HG03025 (cell line): ENCODE data around the gene DYRK3.

ENCODE experiments used
- ATAC-seq: cut with Tn5 transposase; IDR thresholded peaks from one replicate; pipeline ENCODE4 v1.9.1; 2021; ENCODE audit warnings: mild to moderate bottlenecking, moderate library complexity; ENCODE audit not compliant: unreplicated experiment, low FRiP score

The DYRK3 gene

GRCh38 chr1:206658981-206659273 is 23.6 kb downstream of the DYRK3 start:
- ATAC-seq = no peak

GRCh38 chr1:206660136-206660535 is 24.8 kb downstream of the DYRK3 start:
- ATAC-seq = no peak

DNA sequence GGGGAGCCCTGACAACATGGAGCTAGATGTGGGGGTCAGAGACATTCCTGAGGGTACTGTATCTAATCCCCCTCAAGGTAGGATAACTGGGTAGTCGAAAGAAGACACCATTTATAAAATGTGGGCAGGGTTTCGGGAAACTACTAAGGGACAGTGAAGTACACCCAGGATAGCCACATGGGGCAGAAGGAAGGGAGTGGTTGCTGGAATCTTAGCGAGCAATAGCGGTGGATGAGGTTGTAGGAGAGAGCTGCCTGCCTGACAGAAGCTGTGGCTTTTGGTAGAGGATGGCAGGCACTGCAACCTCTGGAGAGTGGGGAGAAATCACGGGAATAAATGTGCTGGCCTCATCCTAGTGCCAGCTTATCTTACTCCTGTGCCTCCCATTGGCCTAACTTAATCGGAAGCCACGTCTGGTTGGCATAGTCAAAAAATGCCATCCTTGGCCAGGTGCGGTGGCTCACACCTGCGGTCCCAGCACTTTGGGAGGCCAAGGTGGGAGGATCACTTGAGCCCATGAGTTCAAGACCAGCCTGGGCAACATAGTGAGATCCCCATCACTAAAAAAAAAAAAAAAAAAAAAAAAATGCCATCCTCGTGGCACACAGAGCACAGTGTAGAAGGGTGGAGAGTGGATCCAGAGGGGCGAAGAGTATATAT is 26.0 kb downstream of the DYRK3 start:
- no peak for ATAC-seq

- ATAC-seq = no peak
Observed at GRCh38 chr1:206662396-206663092, 27.2 kb downstream of the DYRK3 start.

DNA sequence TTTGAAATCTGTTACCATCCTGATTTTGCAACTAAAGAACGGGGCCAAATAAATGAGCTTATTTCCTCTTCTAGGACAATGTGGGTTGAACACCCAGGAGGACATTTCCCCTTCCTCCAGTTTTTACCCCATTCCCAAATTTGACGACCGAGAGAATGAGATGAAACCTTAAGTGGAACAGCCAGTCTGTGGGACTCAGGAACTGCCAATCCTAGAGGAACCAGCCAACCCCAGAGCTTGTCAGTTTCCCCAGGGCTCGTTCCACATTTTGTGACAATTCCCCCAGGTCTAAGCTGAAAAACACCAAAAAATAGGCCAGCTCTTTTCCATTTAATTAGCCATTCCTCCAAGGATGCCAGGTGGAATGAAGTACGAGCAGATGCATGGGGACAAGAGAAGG is 28.0 kb downstream of the DYRK3 start:
- ATAC-seq = no peak

DNA sequence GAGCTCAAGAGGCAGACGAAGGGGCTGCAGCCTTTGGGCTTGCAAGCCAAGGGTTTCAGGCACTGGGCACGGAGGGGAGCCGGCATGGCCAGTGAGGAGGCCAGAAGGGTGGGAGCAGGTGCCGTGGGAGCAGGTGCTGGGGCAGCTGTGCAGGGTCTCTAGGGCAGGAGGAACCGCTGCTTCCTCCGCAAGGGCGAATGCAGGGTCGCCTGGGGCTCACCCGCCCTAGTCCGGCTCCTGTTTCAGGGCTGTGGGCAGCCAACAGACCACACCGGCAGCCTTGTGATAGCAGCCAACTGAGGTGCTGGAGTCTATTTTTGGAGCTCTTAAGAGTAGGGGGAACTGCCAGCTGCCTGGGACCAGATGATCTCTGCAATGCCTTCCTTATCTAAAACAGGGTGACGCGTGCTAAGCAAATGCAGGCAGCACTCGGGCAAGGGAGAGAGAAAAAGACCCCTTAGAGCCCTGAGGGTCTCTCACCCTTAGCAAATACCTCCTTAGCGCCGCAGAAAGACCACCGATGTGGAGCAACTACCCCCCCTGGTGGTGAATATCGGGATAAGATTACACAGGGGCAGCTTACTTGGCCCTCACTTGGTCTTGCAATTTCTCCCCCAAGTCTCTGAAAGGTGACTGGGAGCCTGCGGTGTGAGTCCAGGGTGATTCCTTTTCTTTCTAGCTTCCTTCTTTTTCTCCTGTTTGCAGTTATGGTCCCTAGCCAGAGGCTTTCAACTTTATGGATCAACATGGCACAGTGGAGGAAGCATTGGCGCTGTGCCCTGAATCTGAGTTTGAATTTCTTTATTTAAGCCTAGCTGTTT is 28.7 kb downstream of the DYRK3 start:
- ATAC-seq = no peak

DNA sequence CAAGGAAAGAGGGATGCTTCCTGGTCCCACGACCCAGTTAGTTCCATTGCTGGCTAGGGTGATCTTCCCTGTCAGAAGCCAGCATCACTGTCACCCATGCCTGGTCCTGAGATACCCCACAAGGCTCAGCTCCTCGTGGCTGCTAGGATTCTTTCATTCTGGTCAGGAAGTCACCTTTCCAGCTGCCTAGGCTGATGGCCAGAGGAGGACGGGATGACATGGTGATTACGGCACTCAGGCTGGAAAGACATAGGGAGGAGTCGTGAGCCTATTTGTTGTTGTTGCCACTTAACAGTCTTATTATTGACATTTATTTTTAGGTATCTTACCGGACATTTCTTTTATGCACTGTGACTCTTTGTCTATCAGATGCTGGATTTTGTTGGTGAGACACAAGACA is 29.4 kb downstream of the DYRK3 start:
- no peak for ATAC-seq

- ATAC-seq = no peak
Observed at GRCh38 chr1:206666031-206666561, 30.8 kb downstream of the DYRK3 start.

DNA sequence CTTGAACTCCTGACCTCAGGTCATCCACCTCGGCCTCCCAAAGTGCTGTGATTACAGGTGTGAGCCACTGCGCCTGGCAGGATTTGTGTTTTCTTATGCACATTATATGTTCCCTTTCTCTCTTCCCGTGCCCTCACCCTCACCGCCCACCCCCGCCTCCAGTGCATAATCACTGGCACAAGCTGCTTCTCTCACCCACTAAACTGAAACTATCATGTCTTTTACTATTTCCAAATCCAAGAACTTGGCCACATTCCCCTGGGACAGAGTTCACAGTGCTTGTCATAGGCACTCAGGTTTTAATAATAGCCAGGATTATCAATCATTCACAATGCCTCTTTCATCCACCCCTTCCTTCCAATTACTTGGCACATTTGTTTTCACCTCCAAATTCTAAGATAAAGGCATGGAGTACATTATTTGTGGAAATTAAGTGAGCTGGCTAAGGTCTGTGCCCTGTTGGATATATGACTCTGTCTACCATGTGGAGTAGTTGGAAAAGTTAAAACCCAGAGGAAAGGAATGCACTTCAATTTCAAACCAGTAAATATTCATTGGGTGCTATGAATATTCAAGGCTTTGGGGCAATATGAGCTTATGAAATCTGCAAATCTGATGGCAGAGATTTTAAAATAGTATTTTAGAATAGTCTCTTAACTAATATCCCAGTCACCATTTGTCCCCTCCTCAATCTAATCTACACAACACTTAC is 31.8 kb downstream of the DYRK3 start:
- no peak for ATAC-seq

DNA sequence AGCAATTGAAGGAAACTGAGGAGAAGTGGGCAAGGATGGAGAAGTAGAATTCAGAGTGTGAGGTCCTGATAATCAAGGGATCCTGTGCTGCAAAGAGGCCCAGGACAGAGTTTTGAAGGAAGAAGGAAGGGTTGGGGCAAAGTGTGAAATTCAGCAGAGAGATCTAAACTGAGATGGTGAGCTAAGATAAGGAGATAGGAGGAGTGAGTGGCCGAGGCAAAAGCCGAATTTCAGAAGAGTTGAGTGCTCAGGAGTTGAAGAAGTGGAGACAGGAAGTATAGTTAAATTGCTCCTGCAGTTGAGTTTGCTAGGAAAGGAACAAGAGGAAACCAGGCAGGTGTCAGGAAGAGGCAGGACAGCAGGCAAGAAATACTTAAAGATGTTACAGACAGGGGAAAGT is 33.0 kb downstream of the DYRK3 start:
- no peak for ATAC-seq

GRCh38 chr1:206668874-206669410 is 33.6 kb downstream of the DYRK3 start:
- no peak for ATAC-seq

GRCh38 chr1:206672011-206672688 is 36.8 kb downstream of the DYRK3 start:
- no peak for ATAC-seq

DNA sequence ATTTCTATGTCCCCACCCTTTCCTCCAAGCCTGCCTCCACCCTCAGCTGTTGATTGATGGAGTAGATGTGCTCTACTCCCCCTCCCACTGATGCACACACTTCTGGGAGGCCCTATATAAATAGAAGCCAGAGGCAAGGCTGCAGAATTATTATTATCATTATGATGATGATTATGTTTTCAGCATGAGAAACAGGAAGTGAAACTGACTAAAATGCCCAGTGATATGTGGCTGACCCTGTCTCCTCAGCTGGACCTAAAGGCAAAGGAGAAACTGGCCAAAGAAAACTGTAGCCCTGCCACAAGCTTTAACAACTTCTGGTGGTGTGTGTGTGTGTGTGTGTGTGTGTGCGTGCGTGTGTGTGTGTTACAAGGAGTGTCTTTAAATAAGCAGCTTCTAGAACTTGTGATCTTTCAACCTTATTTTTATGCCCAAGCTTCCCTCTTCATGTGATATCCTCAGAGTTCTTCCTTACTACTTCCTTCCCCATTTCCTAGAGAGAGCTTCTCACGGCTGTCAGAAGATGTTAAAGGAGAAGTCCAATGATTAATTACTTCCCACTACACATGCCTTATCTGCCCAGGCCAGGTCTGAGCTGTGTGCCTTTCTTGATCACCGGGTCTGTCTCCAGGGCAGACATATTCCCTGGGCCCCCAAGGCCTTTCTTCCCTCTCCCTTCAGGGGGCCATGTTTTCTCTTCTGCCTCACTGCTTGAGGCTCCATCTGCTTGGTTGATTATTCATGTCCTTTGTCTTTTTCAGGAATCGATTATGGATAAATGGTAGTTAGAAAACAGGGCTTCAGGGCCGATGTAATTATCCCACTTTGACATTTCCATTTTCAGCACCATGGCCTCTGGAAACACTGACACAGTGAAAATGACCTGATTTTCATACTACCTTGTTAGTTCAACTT is 37.8 kb downstream of the DYRK3 start:
- ATAC-seq = no peak

- no peak for ATAC-seq
Observed at GRCh38 chr1:206674236-206674635, 38.9 kb downstream of the DYRK3 start.

GRCh38 chr1:206674745-206675175 is 39.4 kb downstream of the DYRK3 start:
- no peak for ATAC-seq

- no peak for ATAC-seq
Observed at GRCh38 chr1:206676499-206676898, 41.2 kb downstream of the DYRK3 start.

GRCh38 chr1:206678490-206678889 is 43.2 kb downstream of the DYRK3 start:
- no peak for ATAC-seq

DNA sequence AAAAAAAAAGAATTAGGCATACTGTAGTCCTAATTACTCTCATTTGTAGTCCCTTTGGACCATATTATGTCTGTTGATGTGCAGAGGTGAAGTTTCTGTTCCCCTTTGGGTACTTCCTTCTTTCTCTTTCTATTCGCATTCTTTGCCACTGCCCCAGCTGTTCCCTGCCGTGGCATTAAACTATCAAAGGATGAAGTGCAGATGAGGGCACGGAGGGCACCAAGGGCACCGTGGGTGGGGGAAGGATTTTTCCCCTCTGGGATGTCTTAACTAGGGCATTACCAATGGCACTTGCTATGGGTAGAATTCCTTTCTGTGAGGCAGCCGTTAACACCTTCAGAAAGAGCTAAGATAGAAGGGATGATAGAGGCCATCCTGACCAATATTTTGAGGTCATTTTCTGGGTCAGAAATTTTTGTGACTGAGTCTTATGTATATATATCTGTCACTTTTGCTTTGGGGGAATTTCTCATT is 44.4 kb downstream of the DYRK3 start:
- ATAC-seq = peak; percentile 67

DNA sequence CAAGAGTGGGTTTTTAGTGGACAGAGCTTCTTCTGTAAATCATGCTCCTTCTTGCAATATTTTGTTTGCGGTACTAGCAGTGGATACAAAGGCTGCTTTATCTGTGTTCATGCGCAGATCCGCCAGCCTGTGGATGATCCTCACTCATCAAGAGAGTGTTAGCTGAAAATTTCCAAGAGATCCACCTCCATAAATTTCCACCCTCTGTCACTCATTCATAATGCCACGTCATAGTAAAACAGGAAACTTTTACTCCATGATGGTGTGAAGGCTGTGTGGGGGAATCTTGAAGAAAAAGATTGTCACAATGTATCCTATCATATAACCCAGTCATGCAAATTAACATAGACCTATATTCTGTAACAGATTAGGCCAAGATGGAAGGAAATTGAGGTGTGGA is 44.9 kb downstream of the DYRK3 start:
- no peak for ATAC-seq
